ENCODE data around the gene SLC25A48. TPM values are rescaled to one million over a fixed set of nuclear protein-coding genes. Genes with fewer than 3 reads are reported as not detected.

The SLC25A48 gene
- total RNA-seq, 1 experiment from 2014 or later: not detected

GRCh38 chr5:135813758-135814157, 20.7 kb upstream of the SLC25A48 start:
- intact Hi-C loops (cut with micrococcal nuclease; ENCODE audit: unreplicated experiment) (no loop called here), in situ Hi-C loops (cut with HindIII; ENCODE audit: low pct_unique_long_range_greater_than_20kb, low sequenced_read_pairs) (no loop called here)
- CTCF ChIA-PET: no interaction called here
- POLR2A ChIA-PET: no interaction called here
- H3K4me3 ChIP-seq (ENCODE audit: low read depth in 2 of 2, low read length in 2 of 2): no peak overlapping the region
- H3K27ac ChIP-seq (ENCODE audit: low read length): no peak overlapping the region
- ATAC-seq (no peak), DNase-seq (ENCODE audit: low read depth, low spot score) (no peak)
- H3K27me3 ChIP-seq (ENCODE audit: control insufficient read depth, insufficient read depth, low read length): peaks cover 5% of the 10 kb centered on the region; the same call in 1 of the 2 replicates
- no peaks in the 10 kb centered on the region for H3K36me3 ChIP-seq (ENCODE audit: control insufficient read depth, insufficient read depth, low read length)
- no TSS peak for BruUV-seq (replicated peaks)
- no peaks in the 10 kb centered on the region for H3K4me1 ChIP-seq (ENCODE audit: control insufficient read depth, insufficient read depth, low read length)
- H3K9me3 ChIP-seq (ENCODE audit: control insufficient read depth, insufficient read depth, low read depth, low read length): no peaks in the 10 kb centered on the region
- TF ChIP-seq REST (IDR thresholded peaks at IDR 0.05; ENCODE audit: insufficient read depth in 1 of 2, low read depth in 2 of 2, low read length in 1 of 2) (no peak), SIN3A (IDR thresholded peaks at IDR 0.05; ENCODE audit: borderline replicate concordance, insufficient read depth, low read depth, low read length) (no peak), POLR2AphosphoS5 (IDR thresholded peaks at IDR 0.05; ENCODE audit: low read depth, low read length) (no peak), TCF7L2 (IDR thresholded peaks at IDR 0.05; ENCODE audit: low read depth, low read length) (no peak)

- TF ChIP-seq POLR2AphosphoS5 (IDR thresholded peaks at IDR 0.05; ENCODE audit: low read depth, low read length): no peak
- no peak for TF ChIP-seq SIN3A (IDR thresholded peaks at IDR 0.05; ENCODE audit: borderline replicate concordance, insufficient read depth, low read depth, low read length)
- no peak for TF ChIP-seq CTCF (IDR thresholded peaks at IDR 0.05)
- no peaks in the 10 kb centered on the region for H3K9me3 ChIP-seq (ENCODE audit: control insufficient read depth, insufficient read depth, low read depth, low read length)
- ChIA-PET CTCF (no interaction called here), POLR2A (no interaction called here)
- no peak for ATAC-seq
- no peak overlapping the region for H3K4me3 ChIP-seq (ENCODE audit: low read depth in 2 of 2, low read length in 2 of 2)
- intact Hi-C loops (cut with micrococcal nuclease; ENCODE audit: unreplicated experiment): no loop called here
- BruUV-seq (replicated peaks): no TSS peak
- in situ Hi-C loops (cut with HindIII; ENCODE audit: low pct_unique_long_range_greater_than_20kb, low sequenced_read_pairs): no loop called here
- H3K36me3 ChIP-seq (ENCODE audit: control insufficient read depth, insufficient read depth, low read length): no peaks in the 10 kb centered on the region
- no peaks in the 10 kb centered on the region for H3K4me1 ChIP-seq (ENCODE audit: control insufficient read depth, insufficient read depth, low read length)
- no peak overlapping the region for H3K27ac ChIP-seq (ENCODE audit: low read length)
- no peak for DNase-seq (ENCODE audit: low read depth, low spot score)
- H3K27me3 ChIP-seq (ENCODE audit: control insufficient read depth, insufficient read depth, low read length): peaks cover 5% of the 10 kb centered on the region; the same call in 1 of the 2 replicates
Measured at GRCh38 chr5:135814316-135814715, 20.1 kb upstream of the SLC25A48 start.

- H3K4me3 ChIP-seq (ENCODE audit: low read depth in 2 of 2, low read length in 2 of 2): no peak overlapping the region
- no peaks in the 10 kb centered on the region for H3K4me1 ChIP-seq (ENCODE audit: control insufficient read depth, insufficient read depth, low read length)
- peaks cover 5% of the 10 kb centered on the region; the same call in 1 of the 2 replicates for H3K27me3 ChIP-seq (ENCODE audit: control insufficient read depth, insufficient read depth, low read length)
- H3K27ac ChIP-seq (ENCODE audit: low read length): no peak overlapping the region
- ATAC-seq (no peak), DNase-seq (ENCODE audit: low read depth, low spot score) (no peak)
- CTCF ChIA-PET: no interaction called here
- POLR2A ChIA-PET: no interaction called here
- in situ Hi-C loops (cut with HindIII; ENCODE audit: low pct_unique_long_range_greater_than_20kb, low sequenced_read_pairs) (no loop called here), intact Hi-C loops (cut with micrococcal nuclease; ENCODE audit: unreplicated experiment) (no loop called here)
- H3K36me3 ChIP-seq (ENCODE audit: control insufficient read depth, insufficient read depth, low read length): no peaks in the 10 kb centered on the region
- TF ChIP-seq CTCF (IDR thresholded peaks at IDR 0.05) (no peak), SIN3A (IDR thresholded peaks at IDR 0.05; ENCODE audit: borderline replicate concordance, insufficient read depth, low read depth, low read length) (no peak), POLR2AphosphoS5 (IDR thresholded peaks at IDR 0.05; ENCODE audit: low read depth, low read length) (no peak), REST (IDR thresholded peaks at IDR 0.05; ENCODE audit: insufficient read depth in 1 of 2, low read depth in 2 of 2, low read length in 1 of 2) (no peak), TCF7L2 (IDR thresholded peaks at IDR 0.05; ENCODE audit: low read depth, low read length) (no peak)
- no TSS peak for BruUV-seq (replicated peaks)
- no peaks in the 10 kb centered on the region for H3K9me3 ChIP-seq (ENCODE audit: control insufficient read depth, insufficient read depth, low read depth, low read length)
Measured at GRCh38 chr5:135814812-135815211, 19.7 kb upstream of the SLC25A48 start.
